Neuron (in vitro differentiated cells): ENCODE data around the gene GPSM3.
A peak's percentile ranks its signal among the peaks of the same experiment; 100 is the strongest.
"Not testable (repeated sequence)": the region's sequence is repeated elsewhere in the genome, so short reads cannot be mapped to it uniquely, and the experiment has no call there.

Source experiments
- H2AFZ ChIP-seq: one replicate; pipeline ENCODE4 v1.6.1; 2013; ENCODE audit warnings: low read depth, mild to moderate bottlenecking, inconsistent platforms, low read length, moderate library complexity
- H3K27me3 ChIP-seq: one replicate; pipeline ENCODE4 v1.6.1; 2013; ENCODE audit warnings: low read length; ENCODE audit not compliant: insufficient read depth
- H3K36me3 ChIP-seq: one replicate; pipeline ENCODE4 v1.6.1; 2013; ENCODE audit warnings: low read length; ENCODE audit not compliant: insufficient read depth
- H3K4me1 ChIP-seq: one replicate; pipeline ENCODE4 v1.6.1; 2013; ENCODE audit warnings: low read length; ENCODE audit not compliant: insufficient read depth
- H3K4me3 ChIP-seq: 2 replicates; pipeline ENCODE4 v1.5.1; 2013; ENCODE audit warnings: mild to moderate bottlenecking, low read length, moderate library complexity
- H3K9me3 ChIP-seq: one replicate; pipeline ENCODE4 v1.6.1; 2013; ENCODE audit warnings: low read length

The GPSM3 gene

DNA sequence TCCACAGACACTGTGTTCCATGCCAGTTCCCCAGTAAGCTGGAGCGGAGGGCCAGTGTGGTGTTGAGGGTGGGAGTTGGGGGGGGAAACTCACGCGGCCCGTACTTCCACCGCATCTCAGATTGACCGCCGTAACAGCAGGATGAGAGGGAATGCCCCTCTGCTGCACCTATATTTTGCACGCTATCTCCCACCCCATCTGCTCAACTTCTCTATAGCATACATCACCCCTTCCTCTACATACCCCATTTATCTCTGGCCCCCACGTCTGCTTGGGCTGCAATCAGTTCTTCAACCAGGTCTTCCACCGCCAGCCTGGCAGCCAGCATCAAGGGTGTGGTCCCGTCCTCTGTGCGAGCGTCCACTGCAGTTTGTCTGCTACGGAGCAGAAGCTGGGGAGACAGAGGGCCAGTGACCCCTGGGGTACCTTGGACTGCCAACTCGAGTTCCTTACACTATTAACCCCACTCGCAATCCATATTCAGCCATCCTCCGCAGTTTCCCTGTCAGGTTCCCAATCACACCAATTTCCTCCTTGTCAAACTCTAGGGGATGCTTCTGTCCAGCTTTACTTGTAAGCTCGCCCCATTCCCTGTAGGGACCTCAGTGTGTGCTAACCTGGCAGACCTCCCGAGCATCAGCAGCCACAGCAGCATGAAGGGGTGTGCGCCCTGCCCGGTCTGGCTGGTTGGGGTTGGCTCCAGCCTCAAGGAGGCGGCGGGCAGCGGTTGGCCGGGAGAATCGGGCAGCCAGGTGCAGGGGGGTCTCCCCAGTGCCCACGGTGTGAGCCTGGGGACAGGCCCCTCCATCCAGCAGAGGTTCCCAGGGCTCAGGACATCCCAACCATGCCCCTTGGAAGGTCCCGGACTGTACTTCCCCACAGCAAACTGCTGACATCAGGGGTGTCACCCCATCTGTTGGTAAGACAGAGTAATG lies 4.5 kb upstream of the GPSM3 start:
- H3K36me3 ChIP-seq, result no peaks in the 10 kb centered on the region
- H3K4me3 ChIP-seq, result peak overlapping the region; percentile 64
- H3K9me3 ChIP-seq, result no peaks in the 10 kb centered on the region
- H3K4me1 ChIP-seq, result peaks cover 22% of the 10 kb centered on the region
- H2AFZ ChIP-seq, result no peak overlapping the region
- no peaks in the 10 kb centered on the region for H3K27me3 ChIP-seq

DNA sequence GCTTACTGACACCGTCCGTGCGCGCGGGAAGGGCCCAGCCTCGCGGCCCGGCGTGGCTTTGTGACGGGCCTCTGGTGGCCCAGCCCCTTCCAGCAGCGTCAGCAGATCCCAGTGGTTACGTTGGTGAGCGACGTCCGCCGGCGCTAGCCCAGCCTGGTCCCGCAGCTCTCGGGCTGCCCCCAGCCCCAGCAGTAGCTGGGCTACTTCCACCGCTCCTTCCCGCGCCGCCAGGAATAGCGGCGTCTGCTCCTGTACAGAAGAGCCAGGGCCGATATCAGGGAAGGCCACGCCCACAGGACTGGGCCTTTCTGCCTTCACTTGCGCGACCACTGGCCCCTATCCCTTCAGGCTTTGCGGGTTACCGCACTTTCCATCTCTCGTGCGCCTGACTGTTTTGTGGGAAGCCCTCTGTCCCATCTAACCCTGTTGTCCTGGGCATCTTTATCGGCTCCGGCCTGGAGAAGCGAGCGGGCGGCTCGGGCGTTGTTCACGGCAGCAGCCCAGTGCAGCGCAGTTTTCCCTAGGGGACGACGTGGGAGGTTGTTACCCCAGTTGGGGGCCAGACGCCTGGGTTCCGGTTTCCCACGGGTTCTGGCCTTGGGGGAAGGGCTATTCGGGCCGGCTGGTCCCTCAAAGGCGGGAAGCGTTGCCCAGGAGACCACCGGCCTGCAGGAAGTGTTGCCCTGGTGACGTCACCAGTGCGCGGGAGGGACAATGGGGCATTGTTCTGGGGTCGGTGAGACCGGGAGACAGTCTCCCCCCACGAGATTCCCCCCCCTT lies 3.6 kb upstream of the GPSM3 start:
- peak overlapping the region; percentile 64 for H3K4me3 ChIP-seq
- no peaks in the 10 kb centered on the region for H3K27me3 ChIP-seq
- no peaks in the 10 kb centered on the region for H3K36me3 ChIP-seq
- H3K4me1 ChIP-seq, result peaks cover 25% of the 10 kb centered on the region
- H2AFZ ChIP-seq, result no peak overlapping the region
- no peaks in the 10 kb centered on the region for H3K9me3 ChIP-seq

DNA sequence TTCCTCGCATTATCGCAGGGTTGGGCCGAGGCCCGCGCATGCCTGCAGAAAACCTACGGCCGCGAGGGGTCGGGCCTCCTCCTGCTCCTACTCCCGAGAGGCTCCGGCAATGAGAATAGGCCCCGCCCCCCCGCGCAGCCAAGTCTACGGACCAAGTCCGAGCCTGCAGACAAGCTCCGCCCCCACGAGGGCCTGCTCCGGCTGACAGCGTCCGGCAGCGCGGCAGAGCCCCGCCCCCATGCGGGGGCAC lies 3.1 kb upstream of the GPSM3 start:
- Histone ChIP-seq H3K4me1 (peaks cover 30% of the 10 kb centered on the region), H2AFZ (no peak overlapping the region), H3K4me3 (peak overlapping the region; percentile 64), H3K27me3 (no peaks in the 10 kb centered on the region), H3K9me3 (no peaks in the 10 kb centered on the region), H3K36me3 (no peaks in the 10 kb centered on the region)

DNA sequence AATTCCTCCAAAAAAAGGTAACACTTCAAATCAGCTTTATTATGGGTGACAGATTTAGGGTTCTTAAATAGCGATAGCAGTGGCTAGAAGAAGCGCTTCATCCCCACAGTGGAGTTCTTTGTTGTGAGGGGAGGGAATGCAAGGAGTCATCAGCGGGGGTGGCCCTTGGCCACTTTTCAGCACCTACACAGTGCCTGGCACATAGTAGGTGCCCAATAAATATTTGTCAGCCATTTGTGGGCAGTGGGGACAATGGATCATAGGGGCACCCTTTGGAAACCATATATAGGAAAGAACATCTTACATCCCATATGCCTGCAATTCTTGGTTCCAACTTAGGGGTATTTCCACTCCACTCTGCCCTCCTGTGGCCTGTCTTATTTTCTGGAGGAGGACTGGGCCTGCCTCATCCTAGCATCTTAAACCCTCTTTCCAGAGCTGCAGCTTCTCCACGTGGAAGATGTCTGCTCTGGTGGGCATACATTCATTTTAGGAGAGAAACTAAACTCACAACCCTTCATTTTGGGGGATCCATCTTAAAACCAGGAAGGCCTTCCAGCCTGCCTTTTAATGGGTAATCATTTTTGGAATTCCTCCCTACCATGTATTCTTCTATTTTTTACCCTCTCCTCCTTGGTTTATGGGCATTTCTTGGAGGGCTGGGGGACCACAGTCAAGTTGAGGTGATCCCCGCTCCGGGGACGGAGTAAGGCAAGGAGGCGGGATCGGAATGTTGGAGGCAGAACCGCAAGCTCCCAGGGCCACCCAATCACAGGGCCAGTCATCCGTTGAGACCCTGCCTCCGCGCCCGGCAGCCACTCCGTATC lies 2.6 kb upstream of the GPSM3 start:
- Histone ChIP-seq H3K9me3 (no peaks in the 10 kb centered on the region), H3K4me3 (peak overlapping the region; percentile 58), H2AFZ (no peak overlapping the region), H3K4me1 (peaks cover 30% of the 10 kb centered on the region), H3K27me3 (no peaks in the 10 kb centered on the region), H3K36me3 (no peaks in the 10 kb centered on the region)

DNA sequence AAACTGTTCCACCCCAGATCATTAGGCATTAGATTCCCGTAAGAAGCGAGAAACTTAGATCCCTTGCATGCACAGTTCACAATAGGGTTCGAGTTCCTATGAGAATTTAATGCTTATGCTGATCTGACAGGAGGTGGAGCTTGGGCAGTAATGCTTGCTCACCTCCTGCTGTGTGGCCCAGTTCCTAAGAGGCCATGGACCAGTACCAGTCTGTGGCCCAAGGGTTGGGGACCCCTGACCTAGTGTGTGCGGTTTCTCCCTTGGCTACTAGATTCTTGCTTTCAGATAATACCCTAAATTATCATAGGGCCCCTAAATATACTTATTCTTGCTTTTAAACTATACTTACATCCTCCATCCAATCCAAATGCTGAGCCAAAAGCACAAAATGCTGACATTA lies 1.9 kb upstream of the GPSM3 start:
- H3K4me1 ChIP-seq, result peaks cover 30% of the 10 kb centered on the region
- no peaks in the 10 kb centered on the region for H3K36me3 ChIP-seq
- H3K27me3 ChIP-seq, result no peaks in the 10 kb centered on the region
- H3K9me3 ChIP-seq, result no peaks in the 10 kb centered on the region
- no peak overlapping the region for H2AFZ ChIP-seq
- H3K4me3 ChIP-seq, result no peak overlapping the region

DNA sequence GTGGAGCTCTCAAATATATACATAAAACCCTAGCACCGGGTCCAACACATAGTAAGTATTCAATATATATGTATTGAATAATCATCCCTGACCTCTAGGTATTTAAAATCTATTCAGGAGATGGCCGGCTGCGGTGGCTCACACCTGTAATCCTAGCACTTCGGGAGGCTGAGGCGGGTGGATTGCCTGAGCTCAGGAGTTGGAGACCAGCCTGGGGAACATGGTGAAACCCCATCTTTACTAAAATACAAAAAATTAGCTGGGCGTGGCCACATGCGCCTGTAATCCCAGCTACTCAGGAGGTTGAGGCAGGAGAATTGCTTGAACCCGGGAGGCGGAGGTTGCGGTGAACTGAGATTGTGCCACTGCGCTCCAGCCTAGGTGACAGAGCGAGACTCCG lies 653 bp upstream of the GPSM3 start:
- H3K27me3 ChIP-seq, H3K36me3 ChIP-seq, H3K9me3 ChIP-seq, H2AFZ ChIP-seq, H3K4me3 ChIP-seq: not testable (repeated sequence)
- peaks cover 43% of the 10 kb centered on the region for H3K4me1 ChIP-seq

DNA sequence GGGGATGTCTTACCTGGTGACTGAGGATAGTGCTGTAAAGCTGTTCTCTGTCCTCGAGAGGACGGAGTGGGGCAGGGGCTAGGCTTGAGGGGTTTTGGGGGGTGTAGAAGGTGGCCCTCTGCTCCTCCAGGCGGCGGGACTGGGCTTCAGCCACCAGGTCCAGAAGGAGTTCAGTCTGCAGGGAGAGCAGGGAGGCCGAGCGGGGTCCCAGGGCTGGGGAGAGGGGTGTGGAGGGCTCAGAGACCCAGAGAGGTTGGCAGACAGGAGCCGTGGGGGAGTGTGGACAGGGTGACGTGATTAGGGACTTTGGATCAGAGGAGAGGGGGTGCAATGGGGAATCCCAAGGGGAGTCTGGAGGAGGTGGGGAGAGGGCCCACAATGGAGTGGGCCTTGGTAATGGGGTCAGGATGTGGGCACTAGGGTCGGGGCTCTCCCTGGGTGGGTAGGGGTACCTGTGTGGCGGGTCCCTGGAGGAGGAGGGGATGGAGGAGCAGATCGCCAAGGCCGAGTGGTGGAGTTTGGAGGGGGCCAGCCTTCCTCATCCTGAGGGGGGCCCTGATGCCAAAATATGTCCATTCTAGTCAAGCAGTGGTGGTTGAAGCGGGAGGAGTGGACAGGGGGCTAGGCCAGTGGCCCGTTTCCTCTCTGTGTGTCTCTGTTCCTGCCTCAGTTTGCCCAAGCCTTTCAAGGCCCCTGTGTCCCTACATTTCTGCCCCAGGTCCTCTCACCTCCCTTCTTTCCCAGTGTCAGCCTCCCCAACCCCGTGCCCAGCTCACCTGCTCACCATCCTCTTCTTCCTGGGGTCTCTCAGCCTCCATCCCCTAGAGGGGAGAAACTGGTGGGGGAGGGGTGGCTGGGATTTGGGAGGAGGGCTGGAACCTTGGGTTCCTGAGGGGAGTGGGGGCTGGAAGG lies 491 bp downstream of the GPSM3 start:
- Histone ChIP-seq H3K36me3 (peaks cover 12% of the 10 kb centered on the region), H3K9me3 (no peaks in the 10 kb centered on the region), H3K27me3 (no peaks in the 10 kb centered on the region), H3K4me1 (peaks cover 42% of the 10 kb centered on the region), H3K4me3 (no peak overlapping the region), H2AFZ (no peak overlapping the region)

DNA sequence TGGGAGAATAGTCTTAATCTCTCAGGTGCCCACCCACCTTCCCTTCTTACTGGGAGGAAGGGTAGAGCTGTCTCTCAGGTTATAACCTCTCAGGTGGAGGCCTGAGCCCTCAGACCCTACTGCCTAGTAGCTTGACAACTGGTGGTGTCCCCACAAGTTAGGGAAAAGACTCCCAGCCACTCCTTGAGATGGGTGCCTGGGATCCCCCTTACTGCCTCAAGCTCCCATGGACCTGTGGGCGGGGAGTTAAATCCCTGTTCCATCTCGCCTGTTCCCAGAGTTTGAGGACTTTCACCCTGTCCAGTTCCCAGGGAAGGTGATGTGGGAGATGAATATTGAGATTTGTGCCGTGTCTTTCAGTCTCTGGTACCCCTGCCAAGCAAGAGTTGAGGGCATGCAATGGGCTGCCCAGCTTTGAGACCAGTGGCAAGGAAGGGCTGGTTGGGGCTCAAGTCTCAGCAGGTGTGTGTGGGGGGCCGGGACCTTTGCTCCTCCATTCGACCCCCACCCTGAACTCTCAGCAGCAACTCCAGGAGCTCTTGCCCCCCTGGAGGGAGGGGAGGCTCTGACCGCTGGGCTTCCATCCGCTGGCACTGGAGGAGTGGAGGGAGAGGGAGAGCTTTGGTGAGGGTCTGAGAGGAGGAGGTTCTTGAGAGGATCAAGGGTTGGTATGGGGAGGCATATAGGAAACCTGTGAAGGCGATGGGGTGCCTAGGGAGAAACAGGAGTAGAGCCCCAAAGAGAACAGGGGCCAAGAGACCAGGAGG lies 1.3 kb downstream of the GPSM3 start:
- peaks cover 35% of the 10 kb centered on the region for H3K4me1 ChIP-seq
- H3K36me3 ChIP-seq, result peaks cover 16% of the 10 kb centered on the region
- no peaks in the 10 kb centered on the region for H3K9me3 ChIP-seq
- peak overlapping the region; percentile 76 for H3K4me3 ChIP-seq
- no peaks in the 10 kb centered on the region for H3K27me3 ChIP-seq
- H2AFZ ChIP-seq, result no peak overlapping the region

DNA sequence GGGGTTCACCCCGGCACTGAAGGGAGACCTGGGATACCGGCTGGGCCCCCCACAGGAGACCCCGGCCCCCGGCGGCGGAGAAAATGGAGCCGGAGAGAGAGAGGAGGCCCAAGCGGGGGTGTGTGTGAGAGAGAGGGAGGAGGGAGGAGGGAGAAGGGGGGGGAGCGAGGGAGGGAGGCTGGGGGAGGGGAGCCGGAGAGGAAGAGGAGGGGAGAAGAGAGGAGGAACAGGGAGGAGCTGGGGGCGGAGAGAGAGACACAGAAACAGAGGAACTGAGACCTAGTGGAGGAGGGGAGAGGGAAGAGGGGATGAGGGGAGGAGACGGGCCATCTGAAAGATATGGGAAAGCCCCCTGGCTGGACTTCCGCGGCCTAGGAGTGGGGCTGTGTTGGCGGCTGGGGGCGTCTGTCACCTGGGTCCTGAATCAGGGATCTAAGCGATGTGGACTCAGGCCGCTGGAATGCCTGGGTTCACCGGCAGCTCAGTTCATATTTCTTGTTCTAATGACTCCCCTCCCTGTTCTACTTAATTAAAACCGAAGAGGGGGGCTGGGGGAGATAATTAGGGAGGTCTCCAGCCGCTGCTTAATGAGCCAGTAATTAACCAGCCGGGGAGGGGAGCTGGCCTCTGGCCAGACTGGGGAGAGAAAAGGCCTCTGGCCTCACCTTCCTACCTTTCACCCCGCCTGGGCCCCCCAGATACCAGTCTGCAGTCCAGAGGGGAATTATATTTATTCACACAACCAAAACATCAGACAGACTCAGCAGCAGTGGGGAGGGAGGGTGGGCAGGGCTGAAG lies 2.2 kb downstream of the GPSM3 start, which contains the start of gene PBX2:
TSS of gene PBX2 (minus strand) at position 149 of the 798 bp plus-strand sequence. CDS start 287 bp downstream, outside the sequence.
- Histone ChIP-seq H3K9me3 (no peaks in the 10 kb centered on the region), H3K36me3 (peaks cover 16% of the 10 kb centered on the region), H3K4me1 (peaks cover 33% of the 10 kb centered on the region), H2AFZ (no peak within 1 kb of the TSS), H3K4me3 (peak within 1 kb of the TSS; percentile 76), H3K27me3 (no peaks in the 10 kb centered on the region)

DNA sequence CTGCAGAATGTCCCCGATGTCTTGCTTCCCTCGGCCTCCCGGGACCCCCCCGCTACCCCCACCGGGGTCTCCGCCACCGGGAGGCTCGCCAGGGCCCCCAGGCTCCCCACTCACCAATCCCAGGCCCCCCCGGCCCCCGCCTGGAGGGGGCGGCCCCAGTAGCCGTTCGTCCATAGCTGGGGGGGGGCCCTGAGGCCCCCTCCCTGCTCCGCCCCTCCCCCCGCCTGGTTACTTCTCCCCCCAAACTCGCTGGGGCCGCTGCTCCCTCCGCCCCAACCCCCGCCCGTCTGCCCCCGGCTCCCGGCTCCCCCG lies 2.7 kb downstream of the GPSM3 start:
- peaks cover 16% of the 10 kb centered on the region for H3K36me3 ChIP-seq
- H2AFZ ChIP-seq, result no peak overlapping the region
- H3K27me3 ChIP-seq, result no peaks in the 10 kb centered on the region
- no peaks in the 10 kb centered on the region for H3K9me3 ChIP-seq
- peak overlapping the region; percentile 76 for H3K4me3 ChIP-seq
- H3K4me1 ChIP-seq, result peaks cover 28% of the 10 kb centered on the region

DNA sequence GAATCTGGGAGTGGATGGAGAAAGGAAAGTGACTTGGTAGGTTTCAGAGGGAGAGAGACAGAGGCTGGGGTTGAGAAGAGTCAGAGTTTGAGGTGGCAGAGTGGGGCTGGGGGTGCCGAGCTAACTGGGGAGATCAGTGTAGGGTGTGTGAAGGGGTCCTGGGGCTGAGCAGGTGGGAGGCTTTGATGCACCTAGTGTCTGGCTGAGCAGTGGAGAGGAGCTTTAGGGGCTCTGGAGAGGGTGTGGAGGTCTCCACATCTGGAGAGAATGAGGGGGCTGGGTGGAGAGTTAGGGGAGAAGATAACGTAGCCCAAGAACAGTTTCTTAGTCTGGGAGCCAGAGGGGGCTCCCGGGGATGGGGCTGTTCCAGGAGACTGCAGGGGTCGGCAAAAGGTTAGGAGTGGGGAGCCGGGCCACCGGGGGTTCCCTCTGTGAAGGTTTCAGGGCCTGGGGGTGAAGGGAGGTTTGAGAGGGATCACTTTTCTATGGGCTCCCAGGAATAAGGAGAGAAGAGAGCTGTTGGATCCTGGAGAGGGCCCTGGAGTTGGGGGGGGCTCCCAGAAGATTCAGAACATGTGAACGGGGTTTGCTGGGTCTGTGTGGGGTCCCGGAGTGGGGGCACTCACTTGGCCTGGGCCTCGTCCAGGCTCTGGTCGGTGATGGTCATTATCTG lies 3.2 kb downstream of the GPSM3 start:
- peak overlapping the region; percentile 76 for H3K4me3 ChIP-seq
- H3K36me3 ChIP-seq, result peaks cover 16% of the 10 kb centered on the region
- H3K9me3 ChIP-seq, result no peaks in the 10 kb centered on the region
- no peaks in the 10 kb centered on the region for H3K27me3 ChIP-seq
- no peak overlapping the region for H2AFZ ChIP-seq
- peaks cover 23% of the 10 kb centered on the region for H3K4me1 ChIP-seq
